Measurements from ENCODE around the gene CHKA. TPM values are rescaled to one million over a fixed set of nuclear protein-coding genes. Genes with fewer than 3 reads are reported as not detected.

Gene CHKA
- total RNA-seq, 1 experiment from 2014 or later, result 37.1 TPM

GRCh38 chr11:68009391-68010089, 111.6 kb downstream of the CHKA start:
- H3K36me3 ChIP-seq, result no peaks in the 10 kb centered on the region
- no peak for DNase-seq
- no peaks in the 10 kb centered on the region for H3K9me3 ChIP-seq (replicated peaks)
- peak overlapping the region; percentile 83 for H3K27ac ChIP-seq
- H3K27me3 ChIP-seq, result no peaks in the 10 kb centered on the region
- peak overlapping the region; percentile 51 for H3K4me3 ChIP-seq
- peaks cover 37% of the 10 kb centered on the region for H3K4me1 ChIP-seq

- DNase-seq, result peak; percentile 59 to 60
- Histone ChIP-seq H3K4me1 (peaks cover 28% of the 10 kb centered on the region), H3K9me3 (replicated peaks) (no peaks in the 10 kb centered on the region), H3K36me3 (no peaks in the 10 kb centered on the region), H3K27ac (peak overlapping the region; percentile 83; the same call in 1 of the 2 replicates), H3K27me3 (no peaks in the 10 kb centered on the region), H3K4me3 (no peak overlapping the region)
Observed at GRCh38 chr11:68008381-68009337, 112.5 kb downstream of the CHKA start.

DNA sequence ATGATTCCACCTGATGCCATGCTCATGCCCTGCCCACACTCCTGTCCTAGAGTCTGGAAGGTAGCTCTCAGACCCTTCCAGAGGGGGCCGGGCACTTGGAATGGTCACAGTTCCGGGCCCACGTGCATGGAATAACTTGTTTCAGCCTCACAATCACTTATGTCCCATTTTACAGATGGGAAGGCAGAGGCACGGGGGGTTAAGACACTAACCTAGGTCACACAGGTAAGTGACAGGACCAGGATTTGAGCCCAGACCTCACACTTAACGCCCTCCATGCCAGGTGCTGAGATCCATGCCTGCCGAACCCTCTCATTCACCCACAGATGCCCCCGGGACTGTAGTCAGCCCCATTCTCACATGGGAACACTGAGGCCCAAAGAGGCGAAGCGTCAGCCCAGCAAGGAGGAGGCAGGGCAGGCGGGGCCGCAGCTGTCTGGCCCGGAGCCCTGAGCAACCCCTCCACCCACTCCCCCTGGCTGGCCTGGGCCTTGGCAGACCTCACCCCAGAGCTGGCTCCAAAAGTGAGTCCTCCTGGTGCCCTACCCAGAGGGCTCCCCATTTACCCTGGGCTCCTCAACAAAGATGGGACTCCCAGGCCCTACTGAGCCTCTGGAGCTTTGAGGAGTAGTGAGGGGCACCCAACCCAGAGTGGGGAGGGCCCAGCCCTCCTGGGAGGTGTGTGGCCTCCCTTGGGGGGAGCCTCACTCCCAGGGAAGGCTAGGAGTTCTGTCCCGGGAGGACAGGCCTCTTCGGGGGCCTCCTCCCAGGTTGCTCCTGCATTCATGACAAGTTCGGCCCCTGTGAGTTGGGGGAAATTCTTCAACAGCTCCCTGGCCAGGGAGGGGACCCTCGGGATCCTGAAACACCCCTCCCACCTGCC, 113.4 kb downstream of the CHKA start:
- peaks cover 18% of the 10 kb centered on the region for H3K4me1 ChIP-seq
- H3K27ac ChIP-seq, result no peak overlapping the region
- no peaks in the 10 kb centered on the region for H3K36me3 ChIP-seq
- H3K4me3 ChIP-seq, result no peak overlapping the region
- no peaks in the 10 kb centered on the region for H3K9me3 ChIP-seq (replicated peaks)
- no peaks in the 10 kb centered on the region for H3K27me3 ChIP-seq
- no peak for DNase-seq

DNA sequence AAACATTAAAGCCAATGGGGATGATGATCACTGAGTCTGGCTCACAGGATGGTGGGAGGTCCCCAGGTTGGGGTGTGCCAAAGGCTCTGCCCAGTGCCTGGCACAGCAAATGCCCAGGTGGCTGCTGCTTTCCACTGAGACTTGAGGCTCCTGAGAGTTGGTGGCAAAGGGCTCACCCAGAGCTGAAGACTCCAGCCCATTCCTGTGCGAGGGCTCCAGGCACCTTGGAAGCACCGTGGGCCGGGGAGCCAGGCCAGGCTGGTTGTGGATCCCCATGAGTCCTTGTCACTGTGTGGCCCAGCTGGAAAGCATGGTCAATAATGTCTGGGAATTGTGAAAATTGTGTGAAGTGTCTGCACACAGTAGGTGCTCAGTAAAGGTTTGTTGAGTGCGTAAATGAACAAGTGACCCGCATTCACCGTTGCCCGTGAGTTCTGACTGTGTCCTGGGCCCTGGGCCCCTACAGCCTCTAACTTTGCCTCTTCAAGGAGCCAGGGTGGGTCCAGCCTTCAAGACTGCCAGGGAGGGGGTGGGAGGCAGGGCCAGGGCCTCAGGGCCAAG, 114.5 kb downstream of the CHKA start:
- Histone ChIP-seq H3K27me3 (no peaks in the 10 kb centered on the region), H3K4me3 (no peak overlapping the region), H3K36me3 (no peaks in the 10 kb centered on the region), H3K9me3 (replicated peaks) (no peaks in the 10 kb centered on the region), H3K4me1 (peaks cover 18% of the 10 kb centered on the region), H3K27ac (no peak overlapping the region)
- DNase-seq, result no peak

DNA sequence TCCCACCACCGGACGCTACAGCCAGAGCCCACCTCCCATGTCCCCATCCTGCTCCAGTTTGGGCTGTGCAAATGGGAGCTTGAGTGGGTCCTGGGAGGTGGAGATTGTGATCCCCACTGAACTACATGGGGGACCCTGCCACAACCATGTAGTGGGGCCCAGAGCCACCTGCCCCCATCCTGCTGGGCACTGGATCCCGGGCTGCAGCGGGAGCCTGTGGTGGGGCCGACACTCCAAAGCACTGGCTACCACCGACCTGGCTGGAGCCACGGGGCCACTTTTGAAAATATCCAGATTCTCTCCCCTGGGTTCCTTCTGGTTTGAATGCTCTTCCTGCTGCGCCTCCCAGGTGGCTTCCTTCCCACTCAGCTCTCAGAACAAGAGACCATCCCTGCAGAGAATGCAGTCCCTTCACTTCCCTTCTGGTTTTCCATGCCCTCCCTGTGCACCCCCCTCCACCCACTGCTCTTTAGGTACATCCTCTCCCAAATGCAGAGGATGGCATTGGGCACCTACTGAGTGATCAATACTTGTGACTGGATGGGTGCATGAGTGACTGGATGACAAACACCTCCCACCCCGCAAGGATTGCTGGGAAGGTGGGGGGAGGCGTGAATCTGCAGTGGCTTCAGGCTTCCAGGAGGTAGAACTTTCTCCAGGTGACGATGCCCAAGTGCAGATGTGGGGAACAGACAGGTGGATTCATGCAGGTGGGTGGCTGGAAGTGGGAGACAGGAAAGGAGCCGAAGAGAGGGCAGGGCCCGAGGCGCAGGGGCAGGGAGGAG, 116.4 kb downstream of the CHKA start:
- Histone ChIP-seq H3K4me3 (no peak overlapping the region), H3K36me3 (no peaks in the 10 kb centered on the region), H3K27ac (no peak overlapping the region), H3K27me3 (no peaks in the 10 kb centered on the region), H3K9me3 (replicated peaks) (no peaks in the 10 kb centered on the region), H3K4me1 (peaks cover 12% of the 10 kb centered on the region; the same call in 1 of the 2 replicates)
- DNase-seq, result no peak

- H3K27ac ChIP-seq, result no peak within 1 kb of the TSS
- peaks cover 7% of the 10 kb centered on the region; the same call in 1 of the 2 replicates for H3K4me1 ChIP-seq
- no peaks in the 10 kb centered on the region for H3K27me3 ChIP-seq
- DNase-seq, result peak in 1 of 2 experiments; percentile 53
- no peak within 1 kb of the TSS for H3K4me3 ChIP-seq
- no peaks in the 10 kb centered on the region for H3K36me3 ChIP-seq
- no peaks in the 10 kb centered on the region for H3K9me3 ChIP-seq (replicated peaks)
Observed at GRCh38 chr11:68003846-68004550, 117.2 kb downstream of the CHKA start, which contains the start of gene UNC93B1. Gene UNC93B1 (minus strand): TSS chr11:68004097. CDS start chr11:68004043, 54 bp downstream.

- H3K4me3 ChIP-seq, result no peak overlapping the region
- no peak for DNase-seq
- H3K27me3 ChIP-seq, result no peaks in the 10 kb centered on the region
- 0 out of 2 replicates have a peak, but pooled peaks cover 2% of the 10 kb centered on the region for H3K4me1 ChIP-seq
- H3K9me3 ChIP-seq (replicated peaks), result no peaks in the 10 kb centered on the region
- H3K36me3 ChIP-seq, result no peaks in the 10 kb centered on the region
- H3K27ac ChIP-seq, result no peak overlapping the region
Observed at GRCh38 chr11:68002938-68003845, 118.0 kb downstream of the CHKA start.

Other genes starting within 250 kb of the CHKA start
- gene UNC93B1, start 117.3 kb downstream of the CHKA start, total RNA-seq (2014; rRNA removed; shearing (Covaris generic)), result not detected in 2 replicates
- gene ALDH3B1, start 111.1 kb downstream of the CHKA start, total RNA-seq (2014; rRNA removed; shearing (Covaris generic)), result 0.51 and 0.53 TPM in 2 replicates
- gene NDUFS8, start 90.7 kb downstream of the CHKA start, total RNA-seq (2014; rRNA removed; shearing (Covaris generic)), result 77.7 and 103 TPM in 2 replicates
- gene TCIRG1, start 82.4 kb downstream of the CHKA start, total RNA-seq (2014; rRNA removed; shearing (Covaris generic)), result 2.7 and 6.1 TPM in 2 replicates
- gene KMT5B, start 91.9 kb upstream of the CHKA start, total RNA-seq (2014; rRNA removed; shearing (Covaris generic)), result 26.6 and 31.4 TPM in 2 replicates
- gene C11orf24, start 150.6 kb upstream of the CHKA start, total RNA-seq (2014; rRNA removed; shearing (Covaris generic)), result 26.5 and 30.7 TPM in 2 replicates
- gene LRP5, start 191.2 kb upstream of the CHKA start, total RNA-seq (2014; rRNA removed; shearing (Covaris generic)), result 45.5 and 46.5 TPM in 2 replicates